ENCODE results near the gene RBM15B. TPM values are rescaled to one million over a fixed set of nuclear protein-coding genes. Genes with fewer than 3 reads are reported as not detected.

RBM15B gene, protein sequence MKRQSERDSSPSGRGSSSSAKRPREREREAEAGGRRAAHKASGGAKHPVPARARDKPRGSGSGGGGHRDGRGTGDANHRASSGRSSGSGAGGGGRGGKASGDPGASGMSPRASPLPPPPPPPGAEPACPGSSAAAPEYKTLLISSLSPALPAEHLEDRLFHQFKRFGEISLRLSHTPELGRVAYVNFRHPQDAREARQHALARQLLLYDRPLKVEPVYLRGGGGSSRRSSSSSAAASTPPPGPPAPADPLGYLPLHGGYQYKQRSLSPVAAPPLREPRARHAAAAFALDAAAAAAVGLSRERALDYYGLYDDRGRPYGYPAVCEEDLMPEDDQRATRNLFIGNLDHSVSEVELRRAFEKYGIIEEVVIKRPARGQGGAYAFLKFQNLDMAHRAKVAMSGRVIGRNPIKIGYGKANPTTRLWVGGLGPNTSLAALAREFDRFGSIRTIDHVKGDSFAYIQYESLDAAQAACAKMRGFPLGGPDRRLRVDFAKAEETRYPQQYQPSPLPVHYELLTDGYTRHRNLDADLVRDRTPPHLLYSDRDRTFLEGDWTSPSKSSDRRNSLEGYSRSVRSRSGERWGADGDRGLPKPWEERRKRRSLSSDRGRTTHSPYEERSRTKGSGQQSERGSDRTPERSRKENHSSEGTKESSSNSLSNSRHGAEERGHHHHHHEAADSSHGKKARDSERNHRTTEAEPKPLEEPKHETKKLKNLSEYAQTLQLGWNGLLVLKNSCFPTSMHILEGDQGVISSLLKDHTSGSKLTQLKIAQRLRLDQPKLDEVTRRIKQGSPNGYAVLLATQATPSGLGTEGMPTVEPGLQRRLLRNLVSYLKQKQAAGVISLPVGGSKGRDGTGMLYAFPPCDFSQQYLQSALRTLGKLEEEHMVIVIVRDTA
- total RNA-seq (29.5 and 30.5 TPM in 2 replicates), polyA plus RNA-seq (9.9 and 10.8 TPM in 2 replicates), polyA minus RNA-seq (45.8 and 46.4 TPM in 2 replicates)
- 17.1 TPM for total RNA-seq (2013)

DNA sequence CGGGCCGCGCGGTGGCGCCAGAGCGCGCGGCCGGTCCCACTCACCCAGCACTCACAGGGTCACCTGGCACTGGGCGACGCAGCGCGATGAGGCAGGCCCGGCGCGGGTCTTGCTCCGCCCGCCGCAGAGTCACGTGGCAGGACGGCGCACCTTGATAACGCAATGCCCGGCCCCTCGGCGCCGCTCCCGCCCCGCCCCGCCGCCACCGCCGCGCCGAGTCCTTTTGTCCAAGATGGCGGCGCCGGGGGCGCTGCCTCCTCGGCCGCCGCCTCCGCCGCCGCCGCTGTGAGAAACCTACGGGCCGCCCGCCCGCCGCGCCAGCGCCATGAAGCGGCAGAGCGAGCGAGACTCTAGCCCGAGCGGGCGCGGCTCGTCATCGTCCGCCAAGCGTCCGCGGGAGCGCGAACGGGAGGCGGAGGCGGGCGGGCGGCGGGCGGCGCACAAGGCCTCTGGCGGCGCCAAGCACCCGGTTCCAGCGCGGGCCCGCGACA, at the start of gene RBM15B:
RBM15B (plus strand) TSS at position 211 of the 491 bp plus-strand sequence; CDS start at position 326, 115 bp downstream.
- H3K4me1 ChIP-seq (ENCODE audit: control insufficient read depth in 2 of 2, insufficient read depth in 2 of 2, low read length in 2 of 2), result peaks cover 24 to 41% of the 10 kb centered on the region in 2 donors
- peak within 1 kb of the TSS; percentile 91 for H3K4me2 ChIP-seq (replicated peaks; ENCODE audit: low read depth, low read length, poor library complexity, severe bottlenecking)
- intact Hi-C loops (cut with micrococcal nuclease), result loop anchor here (1.0 to 10.0 kb wide), 4 partner anchors 43 to 1144 kb away; partner anchors contain the start of genes NT5DC2 and UQCC5
- peak within 1 kb of the TSS; percentile 65 for H3K9ac ChIP-seq (ENCODE audit: low read length)
- H3K27ac ChIP-seq (ENCODE audit: low read length in 2 of 2), result peak within 1 kb of the TSS; percentile 71 to 78
- peaks cover 0 to 59% of the 10 kb centered on the region in 2 experiments for H3K36me3 ChIP-seq (replicated peaks in 1 of 2; ENCODE audit: control extremely low read depth in 1 of 2, control insufficient read depth in 1 of 2, extremely low read depth in 1 of 2, insufficient read depth in 2 of 2, low read length in 1 of 2)
- TF ChIP-seq EZH2 (IDR thresholded peaks at IDR 0.05; ENCODE audit: borderline replicate concordance, insufficient read depth, low read depth, low read length, poor library complexity, severe bottlenecking), result no peak
- TF ChIP-seq, protein P1, sequence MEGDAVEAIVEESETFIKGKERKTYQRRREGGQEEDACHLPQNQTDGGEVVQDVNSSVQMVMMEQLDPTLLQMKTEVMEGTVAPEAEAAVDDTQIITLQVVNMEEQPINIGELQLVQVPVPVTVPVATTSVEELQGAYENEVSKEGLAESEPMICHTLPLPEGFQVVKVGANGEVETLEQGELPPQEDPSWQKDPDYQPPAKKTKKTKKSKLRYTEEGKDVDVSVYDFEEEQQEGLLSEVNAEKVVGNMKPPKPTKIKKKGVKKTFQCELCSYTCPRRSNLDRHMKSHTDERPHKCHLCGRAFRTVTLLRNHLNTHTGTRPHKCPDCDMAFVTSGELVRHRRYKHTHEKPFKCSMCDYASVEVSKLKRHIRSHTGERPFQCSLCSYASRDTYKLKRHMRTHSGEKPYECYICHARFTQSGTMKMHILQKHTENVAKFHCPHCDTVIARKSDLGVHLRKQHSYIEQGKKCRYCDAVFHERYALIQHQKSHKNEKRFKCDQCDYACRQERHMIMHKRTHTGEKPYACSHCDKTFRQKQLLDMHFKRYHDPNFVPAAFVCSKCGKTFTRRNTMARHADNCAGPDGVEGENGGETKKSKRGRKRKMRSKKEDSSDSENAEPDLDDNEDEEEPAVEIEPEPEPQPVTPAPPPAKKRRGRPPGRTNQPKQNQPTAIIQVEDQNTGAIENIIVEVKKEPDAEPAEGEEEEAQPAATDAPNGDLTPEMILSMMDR (IDR thresholded peaks at IDR 0.05), result peak; percentile 87
- H3K79me2 ChIP-seq (ENCODE audit: control insufficient read depth, insufficient read depth, low read length), result peaks cover 48% of the 10 kb centered on the region
- H3K27me3 ChIP-seq (replicated peaks in 1 of 4; ENCODE audit: control extremely low read depth in 1 of 4, control insufficient read depth in 3 of 4, insufficient read depth in 4 of 4, low read length in 3 of 4), result no peaks in the 10 kb centered on the region
- POLR2A ChIA-PET, result no interaction called here
- WGBS (ENCODE audit: insufficient coverage), result under 1% methylated on average over 83 of the region's 83 CpGs
- peak; percentile 95 for ATAC-seq (ENCODE audit: low read depth)
- CTCF ChIA-PET, result interaction anchor here (1.4 to 8.6 kb wide), 5 partner anchors 15 to 777 kb away, joined by 5 to 67 read pairs (median 9); partner anchors contain the start of genes CISH and MAPKAPK3
- Mint-ChIP-seq H3K4me3 (peak within 1 kb of the TSS; percentile 84), H3K9me3 (ENCODE audit: insufficient read depth) (no peaks in the 10 kb centered on the region), H3K27ac (peak within 1 kb of the TSS; percentile 88), H3K4me1 (peaks cover 54% of the 10 kb centered on the region), H3K27me3 (no peaks in the 10 kb centered on the region)
- H4K20me1 ChIP-seq (ENCODE audit: control insufficient read depth, insufficient read depth, low read length, poor library complexity, severe bottlenecking), result peaks cover 48% of the 10 kb centered on the region
- no peaks in the 10 kb centered on the region for H3K9me3 ChIP-seq (ENCODE audit: control extremely low read depth in 1 of 3, control insufficient read depth in 2 of 3, insufficient read depth in 1 of 3, low read length in 2 of 3)
- H3K4me3 ChIP-seq (ENCODE audit: control extremely low read depth in 1 of 5, extremely low read depth in 1 of 5, insufficient read depth in 1 of 5, low read depth in 2 of 5, low read length in 4 of 5), result peak within 1 kb of the TSS; percentile 11 to 66 (median 58)
- peak; percentile 97 for DNase-seq
- peak within 1 kb of the TSS; percentile 73 for H2AFZ ChIP-seq (ENCODE audit: insufficient read depth, low read depth, low read length, poor library complexity, severe bottlenecking)
